GM18873 (cell line): ENCODE data around the gene NKX1-2.

Experiments used
- ATAC-seq: cut with Tn5 transposase; IDR thresholded peaks from one replicate; pipeline ENCODE4 v1.9.1; 2021; ENCODE audit warnings: mild to moderate bottlenecking, moderate library complexity, moderate number of reproducible peaks; ENCODE audit not compliant: unreplicated experiment, low FRiP score

Gene NKX1-2

GRCh38 chr10:124450012-124450782, at the start of gene NKX1-2:
NKX1-2 (minus strand) TSS chr10:124450035; CDS start chr10:124449943, 92 bp downstream.
- no peak for ATAC-seq

GRCh38 chr10:124498056-124498455, 48.2 kb upstream of the NKX1-2 start:
- no peak for ATAC-seq

- ATAC-seq = no peak
Observed at GRCh38 chr10:124497196-124497881, 47.5 kb upstream of the NKX1-2 start.

- no peak for ATAC-seq
Observed at GRCh38 chr10:124496620-124497019, 46.8 kb upstream of the NKX1-2 start.

GRCh38 chr10:124496150-124496549, 46.3 kb upstream of the NKX1-2 start:
- no peak for ATAC-seq

- no peak for ATAC-seq
Observed at GRCh38 chr10:124495725-124496124, 45.9 kb upstream of the NKX1-2 start.

- no peak for ATAC-seq
Observed at GRCh38 chr10:124495162-124495561, 45.3 kb upstream of the NKX1-2 start.

- ATAC-seq = no peak
Observed at GRCh38 chr10:124494046-124494807, 44.4 kb upstream of the NKX1-2 start.

- no peak for ATAC-seq
Observed at GRCh38 chr10:124493214-124493882, 43.5 kb upstream of the NKX1-2 start.

- ATAC-seq = no peak
Observed at GRCh38 chr10:124492266-124492665, 42.4 kb upstream of the NKX1-2 start.

GRCh38 chr10:124491105-124491504, 41.3 kb upstream of the NKX1-2 start:
- ATAC-seq = no peak

- no peak for ATAC-seq
Observed at GRCh38 chr10:124486635-124487034, 36.8 kb upstream of the NKX1-2 start.

GRCh38 chr10:124484661-124485060, 34.8 kb upstream of the NKX1-2 start:
- no peak for ATAC-seq

- ATAC-seq = no peak
Observed at GRCh38 chr10:124484031-124484430, 34.2 kb upstream of the NKX1-2 start.

- ATAC-seq = no peak
Observed at GRCh38 chr10:124482876-124483275, 33.0 kb upstream of the NKX1-2 start.

GRCh38 chr10:124482236-124482800, 32.5 kb upstream of the NKX1-2 start:
- no peak for ATAC-seq

- ATAC-seq = no peak
Observed at GRCh38 chr10:124481717-124482116, 31.9 kb upstream of the NKX1-2 start.

GRCh38 chr10:124480860-124481259, 31.0 kb upstream of the NKX1-2 start:
- no peak for ATAC-seq

GRCh38 chr10:124478515-124478914, 28.7 kb upstream of the NKX1-2 start:
- ATAC-seq = no peak

GRCh38 chr10:124477614-124478363, 28.0 kb upstream of the NKX1-2 start:
- ATAC-seq = no peak
